H1 (cell line): ENCODE results near the gene STX8. TPM values are rescaled to one million over a fixed set of nuclear protein-coding genes. Genes with fewer than 3 reads are reported as not detected.

Experiments
- CEBPB ChIP-seq: IDR thresholded peaks from 2 replicates; pipeline ENCODE4 v1.6.1; 2012; ENCODE audit warnings: low read depth, low read length
- polyA plus RNA-seq, 7 experiments: library from polyadenylated mRNA; depleted of rRNA in 3 of 7; stranded (reverse) in 5 of 7; unstranded in 2 of 7; fragments of >200 nt in 5 of 7; fragments of 200-250 nt in 2 of 7; gene quantifications; 1 replicate in 5 of 7; 2 replicates in 1 of 7; 4 replicates in 1 of 7; pipeline versions ENCODE4 v1.2.1 to v1.2.3, GENCODE V29; 2011 to 2013; ENCODE audit warnings: missing spikeins in 2 of 7, mixed read lengths in 2 of 7
- total RNA-seq: library from RNA; stranded (reverse); fragmentation: NEBNext Ultra II Directional; extraction: Animal tissue kit (Norgen Biotek cat#: 25700); gene quantifications from 2 replicates; pipeline ENCODE4 v1.2.1, GENCODE V29; 2021
- TF ChIP-seq, protein P1 (sequence below): fragments of 300-600 bp; sonication (generic); IDR thresholded peaks from 2 replicates; pipeline ENCODE4 v1.7.1; 2012; ENCODE audit warnings: low read length, moderate library complexity, mild to moderate bottlenecking, inconsistent platforms; ENCODE audit not compliant: insufficient replicate concordance

The STX8 gene
- total and polyA plus RNA-seq, 2 of the 8 experiments (the other 6 are each of a cell fraction or from before 2014, with no cell fraction given) = 22.8 to 42.5 TPM

DNA sequence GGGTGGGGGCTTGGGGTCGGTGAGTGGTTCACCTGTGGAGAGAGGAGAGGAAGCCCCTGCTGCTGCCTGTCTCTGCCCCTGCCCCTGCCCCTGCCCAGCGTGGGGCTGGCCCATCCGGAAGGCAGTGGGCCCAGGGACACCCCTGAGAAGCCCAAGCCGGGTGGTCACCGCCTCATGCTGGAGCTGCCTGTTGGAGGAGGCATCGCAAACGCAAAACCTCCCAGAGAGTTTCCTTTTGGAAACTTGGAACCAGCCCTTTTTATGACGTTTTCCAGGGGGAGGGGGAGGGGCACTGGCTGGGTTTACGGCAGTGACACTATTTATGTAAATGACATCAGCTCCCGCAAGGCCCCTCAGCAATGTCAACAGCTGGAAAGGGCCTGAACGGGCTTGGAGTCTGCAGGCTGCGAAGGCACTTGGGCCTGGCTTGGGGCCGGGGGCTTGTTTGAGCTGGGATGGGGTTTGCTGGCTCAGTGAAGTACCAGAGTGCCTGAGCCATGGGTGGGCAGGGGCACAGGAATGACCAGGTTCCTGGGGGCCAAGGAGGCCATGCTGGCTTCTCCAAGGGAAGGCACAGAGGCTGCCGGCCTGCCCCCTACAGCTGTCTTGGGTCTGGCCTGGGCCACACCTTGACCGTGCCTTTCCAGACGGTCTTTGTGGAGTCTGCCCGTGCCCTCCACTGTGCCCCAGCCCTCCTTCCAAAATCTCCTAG, 334.8 kb downstream of the STX8 start (continued):
- TF ChIP-seq, protein P1, sequence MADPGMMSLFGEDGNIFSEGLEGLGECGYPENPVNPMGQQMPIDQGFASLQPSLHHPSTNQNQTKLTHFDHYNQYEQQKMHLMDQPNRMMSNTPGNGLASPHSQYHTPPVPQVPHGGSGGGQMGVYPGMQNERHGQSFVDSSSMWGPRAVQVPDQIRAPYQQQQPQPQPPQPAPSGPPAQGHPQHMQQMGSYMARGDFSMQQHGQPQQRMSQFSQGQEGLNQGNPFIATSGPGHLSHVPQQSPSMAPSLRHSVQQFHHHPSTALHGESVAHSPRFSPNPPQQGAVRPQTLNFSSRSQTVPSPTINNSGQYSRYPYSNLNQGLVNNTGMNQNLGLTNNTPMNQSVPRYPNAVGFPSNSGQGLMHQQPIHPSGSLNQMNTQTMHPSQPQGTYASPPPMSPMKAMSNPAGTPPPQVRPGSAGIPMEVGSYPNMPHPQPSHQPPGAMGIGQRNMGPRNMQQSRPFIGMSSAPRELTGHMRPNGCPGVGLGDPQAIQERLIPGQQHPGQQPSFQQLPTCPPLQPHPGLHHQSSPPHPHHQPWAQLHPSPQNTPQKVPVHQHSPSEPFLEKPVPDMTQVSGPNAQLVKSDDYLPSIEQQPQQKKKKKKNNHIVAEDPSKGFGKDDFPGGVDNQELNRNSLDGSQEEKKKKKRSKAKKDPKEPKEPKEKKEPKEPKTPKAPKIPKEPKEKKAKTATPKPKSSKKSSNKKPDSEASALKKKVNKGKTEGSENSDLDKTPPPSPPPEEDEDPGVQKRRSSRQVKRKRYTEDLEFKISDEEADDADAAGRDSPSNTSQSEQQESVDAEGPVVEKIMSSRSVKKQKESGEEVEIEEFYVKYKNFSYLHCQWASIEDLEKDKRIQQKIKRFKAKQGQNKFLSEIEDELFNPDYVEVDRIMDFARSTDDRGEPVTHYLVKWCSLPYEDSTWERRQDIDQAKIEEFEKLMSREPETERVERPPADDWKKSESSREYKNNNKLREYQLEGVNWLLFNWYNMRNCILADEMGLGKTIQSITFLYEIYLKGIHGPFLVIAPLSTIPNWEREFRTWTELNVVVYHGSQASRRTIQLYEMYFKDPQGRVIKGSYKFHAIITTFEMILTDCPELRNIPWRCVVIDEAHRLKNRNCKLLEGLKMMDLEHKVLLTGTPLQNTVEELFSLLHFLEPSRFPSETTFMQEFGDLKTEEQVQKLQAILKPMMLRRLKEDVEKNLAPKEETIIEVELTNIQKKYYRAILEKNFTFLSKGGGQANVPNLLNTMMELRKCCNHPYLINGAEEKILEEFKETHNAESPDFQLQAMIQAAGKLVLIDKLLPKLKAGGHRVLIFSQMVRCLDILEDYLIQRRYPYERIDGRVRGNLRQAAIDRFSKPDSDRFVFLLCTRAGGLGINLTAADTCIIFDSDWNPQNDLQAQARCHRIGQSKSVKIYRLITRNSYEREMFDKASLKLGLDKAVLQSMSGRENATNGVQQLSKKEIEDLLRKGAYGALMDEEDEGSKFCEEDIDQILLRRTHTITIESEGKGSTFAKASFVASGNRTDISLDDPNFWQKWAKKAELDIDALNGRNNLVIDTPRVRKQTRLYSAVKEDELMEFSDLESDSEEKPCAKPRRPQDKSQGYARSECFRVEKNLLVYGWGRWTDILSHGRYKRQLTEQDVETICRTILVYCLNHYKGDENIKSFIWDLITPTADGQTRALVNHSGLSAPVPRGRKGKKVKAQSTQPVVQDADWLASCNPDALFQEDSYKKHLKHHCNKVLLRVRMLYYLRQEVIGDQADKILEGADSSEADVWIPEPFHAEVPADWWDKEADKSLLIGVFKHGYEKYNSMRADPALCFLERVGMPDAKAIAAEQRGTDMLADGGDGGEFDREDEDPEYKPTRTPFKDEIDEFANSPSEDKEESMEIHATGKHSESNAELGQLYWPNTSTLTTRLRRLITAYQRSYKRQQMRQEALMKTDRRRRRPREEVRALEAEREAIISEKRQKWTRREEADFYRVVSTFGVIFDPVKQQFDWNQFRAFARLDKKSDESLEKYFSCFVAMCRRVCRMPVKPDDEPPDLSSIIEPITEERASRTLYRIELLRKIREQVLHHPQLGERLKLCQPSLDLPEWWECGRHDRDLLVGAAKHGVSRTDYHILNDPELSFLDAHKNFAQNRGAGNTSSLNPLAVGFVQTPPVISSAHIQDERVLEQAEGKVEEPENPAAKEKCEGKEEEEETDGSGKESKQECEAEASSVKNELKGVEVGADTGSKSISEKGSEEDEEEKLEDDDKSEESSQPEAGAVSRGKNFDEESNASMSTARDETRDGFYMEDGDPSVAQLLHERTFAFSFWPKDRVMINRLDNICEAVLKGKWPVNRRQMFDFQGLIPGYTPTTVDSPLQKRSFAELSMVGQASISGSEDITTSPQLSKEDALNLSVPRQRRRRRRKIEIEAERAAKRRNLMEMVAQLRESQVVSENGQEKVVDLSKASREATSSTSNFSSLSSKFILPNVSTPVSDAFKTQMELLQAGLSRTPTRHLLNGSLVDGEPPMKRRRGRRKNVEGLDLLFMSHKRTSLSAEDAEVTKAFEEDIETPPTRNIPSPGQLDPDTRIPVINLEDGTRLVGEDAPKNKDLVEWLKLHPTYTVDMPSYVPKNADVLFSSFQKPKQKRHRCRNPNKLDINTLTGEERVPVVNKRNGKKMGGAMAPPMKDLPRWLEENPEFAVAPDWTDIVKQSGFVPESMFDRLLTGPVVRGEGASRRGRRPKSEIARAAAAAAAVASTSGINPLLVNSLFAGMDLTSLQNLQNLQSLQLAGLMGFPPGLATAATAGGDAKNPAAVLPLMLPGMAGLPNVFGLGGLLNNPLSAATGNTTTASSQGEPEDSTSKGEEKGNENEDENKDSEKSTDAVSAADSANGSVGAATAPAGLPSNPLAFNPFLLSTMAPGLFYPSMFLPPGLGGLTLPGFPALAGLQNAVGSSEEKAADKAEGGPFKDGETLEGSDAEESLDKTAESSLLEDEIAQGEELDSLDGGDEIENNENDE = no peak
- TF ChIP-seq CEBPB = no peak
